GM21528 (cell line): ENCODE measurements around the gene ITPRIP.

Experiments used
- ATAC-seq: cut with Tn5 transposase; IDR thresholded peaks from one replicate; pipeline ENCODE4 v1.9.1; 2021; ENCODE audit warnings: mild to moderate bottlenecking, moderate library complexity; ENCODE audit not compliant: unreplicated experiment, low FRiP score

The ITPRIP gene

DNA sequence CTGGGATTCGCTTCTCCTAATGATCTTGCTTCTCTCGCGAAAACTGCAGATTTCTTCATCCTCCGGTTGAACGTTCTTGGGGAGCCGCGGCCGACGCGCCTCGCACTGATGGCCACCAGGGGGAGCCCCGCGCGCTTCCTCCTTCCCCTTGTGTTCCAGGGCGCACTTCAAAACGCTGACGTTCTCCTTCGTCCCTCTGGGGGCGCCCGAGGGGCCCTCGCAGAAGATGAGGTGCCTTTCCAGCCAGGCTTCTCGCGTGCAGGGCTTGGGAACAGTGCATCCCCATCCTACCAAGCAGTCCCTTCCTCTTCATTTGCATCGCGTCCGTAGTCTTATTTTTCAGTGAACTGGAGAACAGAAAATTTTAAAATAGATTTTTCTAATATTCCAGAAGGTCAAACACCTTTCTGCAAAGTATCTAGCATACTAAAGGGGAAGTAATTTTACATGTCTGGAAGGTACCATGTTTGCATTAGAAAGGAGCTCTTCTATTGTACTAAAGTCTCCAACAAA is 46.8 kb downstream of the ITPRIP start:
- peak; percentile 96 for ATAC-seq

DNA sequence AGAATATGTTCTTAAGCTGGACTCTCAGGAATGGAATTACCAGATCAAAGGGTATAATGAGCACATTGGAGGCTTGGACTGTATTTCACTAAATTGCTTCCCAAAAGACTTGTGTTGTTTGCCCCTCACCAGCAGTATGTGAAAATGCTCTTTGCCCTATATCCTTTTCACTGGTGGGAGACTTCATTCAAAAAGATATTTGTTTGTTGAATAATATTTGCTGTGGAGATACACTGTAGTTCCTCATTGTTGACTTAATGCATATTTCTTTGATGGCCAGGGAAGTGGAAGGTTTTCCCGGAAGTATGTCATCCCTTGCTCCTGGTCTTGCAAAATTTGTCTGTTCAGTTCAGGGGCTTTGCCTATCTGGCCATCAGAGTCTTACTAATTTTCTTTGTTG is 49.9 kb downstream of the ITPRIP start:
- no peak for ATAC-seq

DNA sequence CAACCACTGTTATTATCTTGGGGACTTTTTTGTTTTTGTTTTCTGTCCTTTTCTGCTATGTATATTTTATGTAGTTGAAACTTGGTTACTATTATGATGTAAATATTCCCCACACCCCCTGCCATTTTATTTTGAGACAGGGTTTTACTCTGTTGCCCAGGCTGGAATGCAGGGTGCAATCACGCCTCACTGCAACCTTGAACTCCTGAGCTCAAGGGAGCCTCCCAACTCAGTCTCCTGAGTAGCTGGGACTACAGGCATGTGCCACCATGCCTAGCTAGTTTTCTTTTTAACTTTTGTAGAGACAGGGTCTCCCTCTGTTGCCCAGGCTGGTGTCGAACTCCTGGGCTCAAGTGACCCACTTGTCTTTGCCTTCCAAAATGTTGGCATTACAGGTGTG is 51.3 kb downstream of the ITPRIP start:
- no peak for ATAC-seq

GRCh38 chr10:104284846-104285245 is 53.4 kb downstream of the ITPRIP start:
- ATAC-seq, result no peak

DNA sequence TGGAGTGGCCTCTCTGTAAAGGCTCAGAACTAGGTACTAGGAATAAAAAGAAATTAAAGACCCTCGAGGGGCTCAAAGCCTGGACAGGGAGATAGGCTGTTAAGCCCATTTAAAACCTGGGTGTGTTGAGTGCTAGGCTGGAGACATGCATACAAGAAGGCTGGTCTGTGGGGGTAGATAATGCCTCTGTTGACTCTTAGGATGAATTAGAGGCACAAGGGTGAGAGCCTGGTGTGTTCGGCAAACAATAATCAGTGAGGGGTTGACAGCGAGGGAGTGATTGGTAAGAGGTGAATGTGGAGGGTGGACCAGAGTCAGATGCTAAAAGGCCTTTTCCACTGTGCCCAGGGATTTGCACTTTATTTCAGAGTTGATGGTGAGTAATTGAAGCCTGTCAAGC is 56.6 kb downstream of the ITPRIP start:
- ATAC-seq, result no peak

- ATAC-seq, result no peak
Measured at GRCh38 chr10:104279550-104280259, 58.6 kb downstream of the ITPRIP start.

GRCh38 chr10:104277785-104278184 is 60.5 kb downstream of the ITPRIP start:
- no peak for ATAC-seq

DNA sequence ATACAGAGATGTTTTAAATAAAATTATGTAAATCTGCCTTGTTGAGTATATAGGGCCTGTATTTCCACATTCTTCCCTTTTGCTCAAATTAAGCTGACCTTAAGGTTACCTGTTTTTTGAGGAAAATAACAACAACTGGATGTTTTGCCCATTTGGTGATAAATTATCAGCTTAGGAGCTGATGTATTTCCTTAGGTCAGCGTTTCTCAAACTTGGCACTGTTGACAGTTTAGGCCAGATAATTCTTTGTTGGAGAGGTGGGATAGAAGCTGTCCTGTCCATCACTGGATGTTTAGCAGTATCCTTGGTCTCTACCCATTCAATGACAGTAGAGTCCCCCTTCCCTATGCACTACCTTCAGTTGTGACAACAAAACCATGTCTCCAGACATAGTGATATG is 62.1 kb downstream of the ITPRIP start:
- ATAC-seq, result no peak

- peak; percentile 67 for ATAC-seq
Measured at GRCh38 chr10:104274762-104275721, 63.2 kb downstream of the ITPRIP start.

DNA sequence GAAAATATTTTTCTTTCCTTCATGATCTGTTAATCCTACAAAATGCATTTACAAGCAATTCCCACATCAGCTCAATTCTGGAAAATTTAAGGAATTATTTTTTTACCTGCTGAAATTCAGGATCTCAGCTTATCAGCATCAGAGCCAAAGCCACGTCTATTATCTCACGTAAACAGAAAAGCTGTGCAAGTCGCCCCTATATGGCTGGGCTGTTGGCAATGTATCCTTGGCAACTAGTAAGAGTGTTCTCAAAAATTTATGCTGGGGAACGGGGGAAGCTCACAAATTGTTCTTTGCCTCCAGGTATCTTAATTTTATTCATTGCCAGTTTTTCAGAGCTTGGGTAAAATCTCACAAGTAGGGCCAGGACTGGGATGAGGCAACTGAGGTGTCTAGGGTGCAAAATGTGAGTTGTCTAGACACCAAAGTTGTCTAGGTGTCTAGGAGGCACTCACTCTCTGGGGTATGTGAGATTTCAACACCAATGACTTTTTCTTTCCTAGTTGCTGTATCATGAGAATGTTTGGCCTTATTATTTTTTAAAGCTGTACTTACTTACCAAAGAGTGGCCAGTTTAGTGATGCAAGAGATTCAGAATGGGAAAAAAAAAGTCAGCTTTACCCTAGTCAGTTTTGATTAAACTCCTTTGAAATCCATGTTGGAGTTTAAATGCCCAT is 64.2 kb downstream of the ITPRIP start:
- ATAC-seq, result no peak

- ATAC-seq, result no peak
Measured at GRCh38 chr10:104273286-104273685, 65.0 kb downstream of the ITPRIP start.

DNA sequence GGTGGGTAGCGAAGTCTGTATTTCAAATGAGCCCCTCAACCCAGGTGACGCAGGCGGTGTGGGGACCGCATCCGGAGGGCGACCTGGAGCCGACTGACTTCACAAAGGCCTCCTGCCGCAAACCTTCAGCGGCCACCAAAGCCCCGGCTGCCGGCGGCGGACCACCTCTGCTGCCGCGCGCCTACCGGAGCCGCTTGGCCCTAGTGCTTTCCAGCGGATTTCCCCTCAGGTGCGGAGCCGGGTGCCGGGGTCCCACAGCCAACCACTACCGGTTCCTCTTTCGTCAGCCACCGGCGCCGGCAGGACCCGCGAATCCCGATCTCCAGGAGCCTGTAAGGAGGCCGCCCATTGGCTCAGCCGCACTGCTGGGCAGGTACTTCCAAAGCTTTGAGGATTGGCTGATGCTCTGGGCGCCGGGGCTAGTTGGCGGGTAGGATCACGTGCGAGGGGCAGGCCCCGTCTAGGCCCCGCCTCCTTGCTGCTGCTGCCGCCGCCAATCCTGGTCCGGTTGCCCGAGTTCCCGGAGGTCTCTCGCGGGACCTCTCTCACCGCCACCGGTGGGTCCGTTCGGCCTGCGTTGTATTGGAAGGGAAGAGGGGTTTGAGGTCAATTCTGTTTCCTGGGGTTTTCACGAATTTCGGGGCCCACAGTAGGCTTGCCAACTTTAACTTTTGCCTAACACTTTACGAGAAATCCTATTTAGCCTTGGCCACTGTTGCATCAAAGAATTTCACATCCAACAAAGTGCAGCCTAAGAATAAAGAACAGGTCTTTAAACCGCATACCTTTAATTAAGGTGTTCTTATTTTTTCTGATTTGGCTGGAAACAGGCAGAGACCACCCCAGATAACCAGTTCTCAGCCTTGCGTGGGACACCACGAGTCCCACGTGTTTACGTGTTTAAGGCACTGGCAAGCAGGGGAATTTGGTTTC is 69.3 kb downstream of the ITPRIP start, which contains the start of gene GSTO2:
Gene GSTO2 (plus strand): TSS at position 472 of the 933 bp plus-strand sequence. CDS start 5,732 bp downstream, outside the sequence.
- ATAC-seq, result peak; percentile 99

DNA sequence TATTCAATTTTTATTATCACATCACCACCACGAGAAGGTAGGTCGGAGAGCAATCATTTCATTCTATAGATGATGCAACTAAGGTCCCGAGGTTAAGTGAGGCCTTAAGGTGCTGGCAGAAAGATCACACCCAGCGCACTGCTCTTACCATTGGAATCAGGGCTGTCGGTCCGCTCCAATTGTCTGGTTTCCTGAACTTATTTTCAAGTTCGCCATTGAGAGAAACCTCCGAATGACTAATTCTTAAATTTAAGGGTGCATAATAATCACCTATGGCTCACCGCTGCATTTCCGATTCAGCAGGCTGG is 69.9 kb downstream of the ITPRIP start:
- peak; percentile 6 for ATAC-seq

GRCh38 chr10:104267721-104268404 is 70.4 kb downstream of the ITPRIP start:
- no peak for ATAC-seq

DNA sequence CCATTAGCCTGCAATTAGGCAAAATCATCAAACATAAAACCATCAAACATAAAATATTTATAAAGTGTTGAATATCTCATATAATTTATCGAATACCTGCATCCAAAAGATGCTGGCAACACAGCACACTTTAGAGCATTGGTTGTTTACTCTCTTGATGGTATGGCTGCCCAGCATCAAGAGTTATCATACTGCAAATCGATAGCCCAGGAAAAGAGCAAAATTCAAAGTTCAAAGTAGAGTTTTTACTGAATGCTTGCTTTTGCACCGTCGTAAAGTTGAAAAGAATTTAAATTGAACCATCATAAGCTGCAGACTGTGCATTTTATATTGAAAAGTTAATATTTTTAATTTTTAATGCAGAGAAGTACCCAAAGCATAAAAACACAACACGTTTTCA is 73.5 kb downstream of the ITPRIP start:
- no peak for ATAC-seq

GRCh38 chr10:104262055-104262454 is 76.2 kb downstream of the ITPRIP start:
- ATAC-seq, result no peak

DNA sequence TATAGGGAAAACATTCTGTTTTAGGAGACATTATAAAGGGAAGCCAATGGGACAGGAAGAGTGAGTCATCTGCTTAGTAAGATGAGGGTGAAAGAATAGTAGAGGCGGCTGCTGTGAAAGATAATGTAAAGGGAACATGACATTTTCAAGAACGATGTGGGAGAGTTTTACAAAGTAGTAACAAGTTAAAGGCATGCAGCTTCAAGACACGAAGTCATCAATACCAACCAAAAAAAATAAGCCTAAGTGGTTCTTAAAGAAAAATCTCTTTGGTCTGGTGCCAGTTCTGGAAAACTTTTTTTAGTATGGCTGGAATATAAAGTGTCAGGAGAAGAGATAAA is 77.5 kb downstream of the ITPRIP start:
- no peak for ATAC-seq

- ATAC-seq, result no peak
Measured at GRCh38 chr10:104259999-104260774, 78.1 kb downstream of the ITPRIP start.
